ENCODE measurements around the gene ACKR3.

ACKR3 gene

GRCh38 chr2:236568922-236569572, 578 bp upstream of the ACKR3 start:
- no peak for DNase-seq (ENCODE audit: low read depth in 2 of 2)

DNA sequence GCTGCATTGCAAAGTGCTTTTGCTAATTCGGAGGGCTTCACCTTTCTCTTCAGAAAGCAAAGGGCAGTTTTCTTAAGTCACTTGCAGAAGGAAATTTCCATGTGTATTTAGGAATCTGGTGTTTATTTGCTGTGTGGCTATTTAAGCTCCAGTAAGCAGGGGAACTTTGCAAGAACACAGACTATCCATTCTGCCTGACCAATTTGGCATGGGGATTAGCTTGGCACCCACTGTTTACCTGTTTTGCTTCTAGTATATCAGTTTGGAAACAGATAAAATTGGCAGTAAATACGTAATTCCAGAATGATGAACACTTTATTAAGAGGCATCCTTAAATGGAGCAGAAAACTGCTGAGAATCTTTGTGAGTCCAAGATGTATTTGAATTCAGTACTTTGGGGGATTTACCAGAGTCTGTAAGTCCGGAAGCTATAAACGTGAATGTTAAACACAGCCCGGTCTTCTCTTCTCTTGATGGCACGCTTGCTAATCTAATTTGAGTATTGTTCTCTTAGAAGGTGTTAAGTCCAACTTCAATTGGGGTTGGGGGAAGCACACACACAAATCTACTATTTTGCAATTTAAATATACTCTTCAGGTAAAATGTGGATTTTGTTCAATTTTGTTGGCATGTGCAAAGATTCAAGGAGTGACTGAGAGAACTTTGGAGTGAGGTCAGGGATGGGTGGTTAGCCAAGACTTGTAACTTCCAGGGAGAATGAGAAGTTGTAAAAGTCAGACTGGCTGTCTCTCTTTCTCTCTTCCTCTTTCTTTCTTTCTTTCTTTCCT, 650 bp downstream of the ACKR3 start:
- no peak for DNase-seq (ENCODE audit: low read depth in 2 of 2)

GRCh38 chr2:236571145-236571544, 1.5 kb downstream of the ACKR3 start:
- no peak for DNase-seq (ENCODE audit: low read depth in 2 of 2)

- DNase-seq (ENCODE audit: low read depth in 2 of 2): no peak
Measured at GRCh38 chr2:236572482-236572881, 2.9 kb downstream of the ACKR3 start.

- no peak for DNase-seq (ENCODE audit: low read depth in 2 of 2)
Measured at GRCh38 chr2:236573066-236573929, 3.7 kb downstream of the ACKR3 start.

- no peak for DNase-seq (ENCODE audit: low read depth in 2 of 2)
Measured at GRCh38 chr2:236574000-236574399, 4.4 kb downstream of the ACKR3 start.

- no peak for DNase-seq (ENCODE audit: low read depth in 2 of 2)
Measured at GRCh38 chr2:236574424-236575145, 5.0 kb downstream of the ACKR3 start.

- DNase-seq (ENCODE audit: low read depth in 2 of 2): no peak
Measured at GRCh38 chr2:236575510-236575909, 5.9 kb downstream of the ACKR3 start.

- no peak for DNase-seq (ENCODE audit: low read depth in 2 of 2)
Measured at GRCh38 chr2:236576087-236576486, 6.5 kb downstream of the ACKR3 start.

- no peak for DNase-seq (ENCODE audit: low read depth in 2 of 2)
Measured at GRCh38 chr2:236576953-236577352, 7.3 kb downstream of the ACKR3 start.

DNA sequence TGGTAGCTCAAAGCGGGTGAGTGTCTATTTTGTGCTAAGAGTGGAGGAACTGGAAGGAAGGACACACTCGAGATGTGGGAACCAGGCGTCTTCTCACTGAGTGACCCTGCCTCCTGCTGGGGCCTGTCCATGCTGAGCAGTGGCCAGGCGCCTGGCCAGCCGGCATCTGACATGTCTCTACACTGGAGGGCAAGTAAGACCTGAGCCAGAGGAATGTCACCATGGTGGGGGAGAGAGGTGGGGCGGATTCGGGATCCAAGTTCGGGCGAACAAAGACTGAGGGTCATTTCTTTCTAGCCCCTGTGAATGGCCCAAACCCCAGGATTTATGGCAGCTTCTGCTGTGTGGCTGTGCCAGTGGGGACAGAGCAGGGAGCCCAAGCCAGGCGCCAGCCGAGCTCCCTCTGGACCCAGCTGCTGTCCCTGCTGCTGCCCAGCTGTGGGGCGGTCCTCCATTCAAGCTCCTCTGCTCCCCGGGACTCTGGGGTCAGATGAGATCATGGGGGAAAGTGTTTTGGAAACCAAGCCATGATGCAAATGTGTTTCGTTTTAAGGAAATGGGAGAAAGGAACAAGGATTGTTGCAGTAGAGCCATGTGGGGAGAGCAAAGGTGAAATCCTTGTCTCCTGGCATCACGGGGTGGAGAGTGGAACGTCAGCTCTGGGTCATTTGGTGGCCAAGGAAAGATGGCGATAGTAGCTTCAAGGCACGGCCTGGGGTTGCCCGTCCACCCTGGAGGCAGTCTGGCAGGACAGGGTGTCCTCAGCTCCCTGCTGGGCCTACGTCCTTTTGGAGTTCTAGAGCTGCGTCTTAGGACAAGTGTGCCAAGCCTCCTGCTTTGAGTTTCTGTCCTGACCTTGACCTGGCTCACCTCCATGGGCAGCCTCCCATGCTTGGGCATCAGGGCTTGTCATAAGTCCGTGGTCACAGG, 8.1 kb downstream of the ACKR3 start:
- no peak for DNase-seq (ENCODE audit: low read depth in 2 of 2)

- DNase-seq (ENCODE audit: low read depth in 2 of 2): no peak
Measured at GRCh38 chr2:236578411-236578846, 8.8 kb downstream of the ACKR3 start.

GRCh38 chr2:236579048-236579745, 9.6 kb downstream of the ACKR3 start:
- no peak for DNase-seq (ENCODE audit: low read depth in 2 of 2)

DNA sequence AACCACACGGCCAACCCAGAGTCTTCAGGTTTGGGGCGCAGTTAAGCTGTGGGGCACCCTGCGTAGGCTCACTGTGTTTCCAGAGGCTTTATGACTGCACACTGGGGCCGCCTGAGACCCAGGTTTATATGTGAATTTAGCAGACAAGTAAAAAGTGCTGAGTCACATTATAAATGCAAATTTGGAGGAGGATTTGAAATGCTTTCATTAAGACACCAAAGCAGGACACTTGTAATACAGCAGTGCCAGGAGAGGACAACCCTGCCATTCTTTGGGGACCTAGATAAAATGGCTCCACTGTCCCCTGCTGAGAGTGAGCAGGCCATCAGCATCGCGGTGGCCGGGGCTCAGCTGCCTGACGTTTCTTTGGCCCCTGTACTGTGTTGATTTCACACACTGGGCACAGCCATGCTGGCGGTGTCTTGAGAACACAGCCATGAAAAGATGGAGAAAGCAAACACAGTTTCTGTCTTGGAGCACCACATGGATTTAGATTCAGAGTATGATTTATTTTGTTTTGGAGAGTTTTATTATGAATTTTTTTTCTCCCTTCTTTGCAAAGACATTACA, 10.2 kb downstream of the ACKR3 start:
- DNase-seq (ENCODE audit: low read depth in 2 of 2): no peak

- DNase-seq (ENCODE audit: low read depth in 2 of 2): no peak
Measured at GRCh38 chr2:236580746-236581355, 11.2 kb downstream of the ACKR3 start.

DNA sequence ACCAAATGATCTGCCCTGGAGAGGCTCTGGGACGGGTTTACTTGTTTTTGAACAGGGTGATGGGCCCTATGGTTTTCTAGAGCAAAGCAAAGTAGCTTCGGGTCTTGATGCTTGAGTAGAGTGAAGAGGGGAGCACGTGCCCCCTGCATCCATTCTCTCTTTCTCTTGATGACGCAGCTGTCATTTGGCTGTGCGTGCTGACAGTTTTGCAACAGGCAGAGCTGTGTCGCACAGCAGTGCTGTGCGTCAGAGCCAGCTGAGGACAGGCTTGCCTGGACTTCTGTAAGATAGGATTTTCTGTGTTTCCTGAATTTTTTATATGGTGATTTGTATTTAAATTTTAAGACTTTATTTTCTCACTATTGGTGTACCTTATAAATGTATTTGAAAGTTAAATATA, 11.9 kb downstream of the ACKR3 start:
- no peak for DNase-seq (ENCODE audit: low read depth in 2 of 2)

- DNase-seq (ENCODE audit: low read depth in 2 of 2): no peak
Measured at GRCh38 chr2:236582968-236583367, 13.3 kb downstream of the ACKR3 start.

- DNase-seq (ENCODE audit: low read depth in 2 of 2): no peak
Measured at GRCh38 chr2:236583621-236584203, 14.1 kb downstream of the ACKR3 start.
